GM13977 (cell line): ENCODE results near the gene DNAJC1.
"Not testable (repeated sequence)": the region's sequence is repeated elsewhere in the genome, so short reads cannot be mapped to it uniquely, and the experiment has no call there.

ENCODE experiments used
- DNase-seq: peaks from one replicate; pipeline ENCODE4 v3.0.0; 2012; ENCODE audit warnings: low spot score
- CTCF ChIP-seq: IDR thresholded peaks from 2 replicates; pipeline ENCODE4 v1.5.1; 2012; ENCODE audit warnings: mild to moderate bottlenecking, control low read depth; ENCODE audit not compliant: insufficient read depth; ENCODE audit errors: extremely low read depth, missing control alignments
- in situ Hi-C: fragments of 300-500 bp; cut with MboI; formaldehyde crosslinking; loops from one replicate; pipeline ENCODE4 v1.12.0; 2022; ENCODE audit warnings: low sequenced_read_pairs, low pct_unique_long_range_greater_than_20kb, mixed read lengths, inconsistent platforms; ENCODE audit not compliant: unreplicated experiment

The DNAJC1 gene

GRCh38 chr10:21827308-21827707 is 176.2 kb downstream of the DNAJC1 start:
- in situ Hi-C loops = no loop called here
- no peak for DNase-seq
- TF ChIP-seq CTCF = no peak

GRCh38 chr10:21826725-21827124 is 176.8 kb downstream of the DNAJC1 start:
- no peak for DNase-seq
- TF ChIP-seq CTCF = no peak

GRCh38 chr10:21825345-21825744 is 178.2 kb downstream of the DNAJC1 start:
- in situ Hi-C loops = no loop called here

More at GRCh38 chr10:21826725-21827124, 176.8 kb downstream of the DNAJC1 start:
- in situ Hi-C loops = no loop called here

GRCh38 chr10:21824409-21824808 is 179.1 kb downstream of the DNAJC1 start:
- no peak for TF ChIP-seq CTCF
- in situ Hi-C loops = no loop called here
- DNase-seq = no peak

More at GRCh38 chr10:21825345-21825744, 178.2 kb downstream of the DNAJC1 start:
- no peak for TF ChIP-seq CTCF
- DNase-seq = no peak

GRCh38 chr10:21823617-21824016 is 179.9 kb downstream of the DNAJC1 start:
- in situ Hi-C loops = no loop called here
- no peak for TF ChIP-seq CTCF
- no peak for DNase-seq

GRCh38 chr10:21822273-21822672 is 181.3 kb downstream of the DNAJC1 start:
- DNase-seq, in situ Hi-C loops: not testable (repeated sequence)

- TF ChIP-seq CTCF = no peak
- DNase-seq = no peak
- in situ Hi-C loops = no loop called here
Observed at GRCh38 chr10:21820952-21821351, 182.6 kb downstream of the DNAJC1 start.

- DNase-seq, in situ Hi-C loops: not testable (repeated sequence)
Observed at GRCh38 chr10:21818416-21818815, 185.1 kb downstream of the DNAJC1 start.
